ENCODE data around the gene OR2A2. TPM values are rescaled to one million over a fixed set of nuclear protein-coding genes. Genes with fewer than 3 reads are reported as not detected.

Gene OR2A2
- total and polyA plus RNA-seq, 2 donors (not counting 3 experiments of a cell fraction or from before 2014, with no cell fraction given) = not detected

GRCh38 chr7:144063710-144064109, 45.7 kb upstream of the OR2A2 start:
- BruUV-seq (replicated peaks) = no TSS peak
- intact Hi-C loops (cut with micrococcal nuclease) (no loop called here), dilution Hi-C loops (cut with MboI; ENCODE audit: extremely low pct_ligation_motif_present, low sequenced_read_pairs) (no loop called here)
- Histone ChIP-seq H3K4me3 (replicated peaks in 1 of 3; ENCODE audit: insufficient read depth in 1 of 3, low read depth in 1 of 3, low read length in 3 of 3) (no peak overlapping the region), H3K27me3 (ENCODE audit: control insufficient read depth in 2 of 2, insufficient read depth in 2 of 2, low read length in 2 of 2) (no peaks in the 10 kb centered on the region), H3K9ac (replicated peaks; ENCODE audit: extremely low read depth, insufficient read depth, low read length) (no peak overlapping the region), H3K4me2 (ENCODE audit: insufficient read depth, low read length) (no peak overlapping the region), H3K79me2 (ENCODE audit: control insufficient read depth, insufficient read depth, low read length) (no peaks in the 10 kb centered on the region), H2AFZ (ENCODE audit: low read depth, low read length) (no peak overlapping the region), H3K9me1 (replicated peaks; ENCODE audit: control insufficient read depth, extremely low read depth, insufficient read depth, low read length) (no peaks in the 10 kb centered on the region), H3K36me3 (ENCODE audit: control insufficient read depth in 2 of 2, extremely low read depth in 1 of 2, insufficient read depth in 2 of 2, low read length in 2 of 2) (no peaks in the 10 kb centered on the region), H3K9me3 (replicated peaks; ENCODE audit: control insufficient read depth, insufficient read depth, low read length) (no peaks in the 10 kb centered on the region), H3K4me1 (ENCODE audit: control insufficient read depth, extremely low read depth, insufficient read depth, low read length) (no peaks in the 10 kb centered on the region), H4K20me1 (replicated peaks; ENCODE audit: control insufficient read depth, extremely low read depth, insufficient read depth, low read length) (no peaks in the 10 kb centered on the region), H3K27ac (ENCODE audit: insufficient read depth, low read depth, low read length) (no peak overlapping the region)
- ChIA-PET CTCF (interaction anchor here (1.5 to 1.7 kb wide), 3 partner anchors 9 to 64 kb away, joined by 3 to 6 read pairs (median 3); no protein-coding TSS in a partner anchor), POLR2A (no interaction called here)
- DNase-seq (ENCODE audit: low read depth, low spot score) = no peak
- TF ChIP-seq FOS (IDR thresholded peaks at IDR 0.05; ENCODE audit: borderline replicate concordance, insufficient read depth, low read length) = no peak
- TF ChIP-seq, protein P1, sequence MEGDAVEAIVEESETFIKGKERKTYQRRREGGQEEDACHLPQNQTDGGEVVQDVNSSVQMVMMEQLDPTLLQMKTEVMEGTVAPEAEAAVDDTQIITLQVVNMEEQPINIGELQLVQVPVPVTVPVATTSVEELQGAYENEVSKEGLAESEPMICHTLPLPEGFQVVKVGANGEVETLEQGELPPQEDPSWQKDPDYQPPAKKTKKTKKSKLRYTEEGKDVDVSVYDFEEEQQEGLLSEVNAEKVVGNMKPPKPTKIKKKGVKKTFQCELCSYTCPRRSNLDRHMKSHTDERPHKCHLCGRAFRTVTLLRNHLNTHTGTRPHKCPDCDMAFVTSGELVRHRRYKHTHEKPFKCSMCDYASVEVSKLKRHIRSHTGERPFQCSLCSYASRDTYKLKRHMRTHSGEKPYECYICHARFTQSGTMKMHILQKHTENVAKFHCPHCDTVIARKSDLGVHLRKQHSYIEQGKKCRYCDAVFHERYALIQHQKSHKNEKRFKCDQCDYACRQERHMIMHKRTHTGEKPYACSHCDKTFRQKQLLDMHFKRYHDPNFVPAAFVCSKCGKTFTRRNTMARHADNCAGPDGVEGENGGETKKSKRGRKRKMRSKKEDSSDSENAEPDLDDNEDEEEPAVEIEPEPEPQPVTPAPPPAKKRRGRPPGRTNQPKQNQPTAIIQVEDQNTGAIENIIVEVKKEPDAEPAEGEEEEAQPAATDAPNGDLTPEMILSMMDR (IDR thresholded peaks at IDR 0.05; ENCODE audit: extremely low read depth in 1 of 2, insufficient read depth in 1 of 2, low read depth in 1 of 2, low read length in 2 of 2) = peak in 1 of 2 donors; percentile 17
- no peak for FAIRE-seq

GRCh38 chr7:144069511-144069910, 39.9 kb upstream of the OR2A2 start, which contains the start of gene OR2A25:
Gene OR2A25, plus strand, starts transcription at chr7:144069811. Its CDS starts 4,409 bp downstream, at chr7:144074220.
- dilution Hi-C loops (cut with MboI; ENCODE audit: extremely low pct_ligation_motif_present, low sequenced_read_pairs) (no loop called here), intact Hi-C loops (cut with micrococcal nuclease) (no loop called here)
- no TSS peak for BruUV-seq (replicated peaks)
- Histone ChIP-seq H3K4me3 (replicated peaks in 1 of 3; ENCODE audit: insufficient read depth in 1 of 3, low read depth in 1 of 3, low read length in 3 of 3) (no peak within 1 kb of the TSS), H3K36me3 (ENCODE audit: control insufficient read depth in 2 of 2, extremely low read depth in 1 of 2, insufficient read depth in 2 of 2, low read length in 2 of 2) (no peaks in the 10 kb centered on the region), H3K9me1 (replicated peaks; ENCODE audit: control insufficient read depth, extremely low read depth, insufficient read depth, low read length) (no peaks in the 10 kb centered on the region), H3K9me3 (replicated peaks; ENCODE audit: control insufficient read depth, insufficient read depth, low read length) (no peaks in the 10 kb centered on the region), H3K27me3 (ENCODE audit: control insufficient read depth in 2 of 2, insufficient read depth in 2 of 2, low read length in 2 of 2) (no peaks in the 10 kb centered on the region), H3K27ac (ENCODE audit: insufficient read depth, low read depth, low read length) (no peak within 1 kb of the TSS), H2AFZ (ENCODE audit: low read depth, low read length) (no peak within 1 kb of the TSS), H3K4me2 (ENCODE audit: insufficient read depth, low read length) (no peak within 1 kb of the TSS), H3K79me2 (ENCODE audit: control insufficient read depth, insufficient read depth, low read length) (no peaks in the 10 kb centered on the region), H3K4me1 (ENCODE audit: control insufficient read depth, extremely low read depth, insufficient read depth, low read length) (no peaks in the 10 kb centered on the region), H4K20me1 (replicated peaks; ENCODE audit: control insufficient read depth, extremely low read depth, insufficient read depth, low read length) (no peaks in the 10 kb centered on the region), H3K9ac (replicated peaks; ENCODE audit: extremely low read depth, insufficient read depth, low read length) (no peak within 1 kb of the TSS)
- DNase-seq (ENCODE audit: low read depth, low spot score) = no peak
- ChIA-PET CTCF (no interaction called here), POLR2A (no interaction called here)
- TF ChIP-seq POLR2AphosphoS5 (IDR thresholded peaks at IDR 0.05; ENCODE audit: insufficient read depth, low read depth, low read length) = no peak
- TF ChIP-seq, protein P2, sequence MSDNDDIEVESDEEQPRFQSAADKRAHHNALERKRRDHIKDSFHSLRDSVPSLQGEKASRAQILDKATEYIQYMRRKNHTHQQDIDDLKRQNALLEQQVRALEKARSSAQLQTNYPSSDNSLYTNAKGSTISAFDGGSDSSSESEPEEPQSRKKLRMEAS (IDR thresholded peaks at IDR 0.05; ENCODE audit: insufficient read depth, insufficient read length) = no peak
- TF ChIP-seq, protein P1 (IDR thresholded peaks at IDR 0.05; ENCODE audit: extremely low read depth in 1 of 2, insufficient read depth in 1 of 2, low read depth in 1 of 2, low read length in 2 of 2) = no peak
- no peak for TF ChIP-seq JUN (IDR thresholded peaks at IDR 0.05; ENCODE audit: borderline replicate concordance, insufficient read depth, insufficient read length, low read depth)
- TF ChIP-seq MYC (IDR thresholded peaks at IDR 0.05; ENCODE audit: low read depth, low read length) = no peak
- TF ChIP-seq EZH2 (IDR thresholded peaks at IDR 0.05; ENCODE audit: borderline replicate concordance, low read depth, low read length, severe bottlenecking) = no peak
- TF ChIP-seq GATA2 (IDR thresholded peaks at IDR 0.05; ENCODE audit: insufficient read depth, insufficient read length, low read depth, low read length) = no peak
- TF ChIP-seq FOS (IDR thresholded peaks at IDR 0.05; ENCODE audit: borderline replicate concordance, insufficient read depth, low read length) = no peak
- TF ChIP-seq POLR2A (IDR thresholded peaks at IDR 0.05; ENCODE audit: low read depth, low read length) = no peak
- no peak for FAIRE-seq

All from endothelial cell of umbilical vein (primary cell).